Measurements from ENCODE around the gene SLC17A7. TPM values are rescaled to one million over a fixed set of nuclear protein-coding genes. Genes with fewer than 3 reads are reported as not detected.

The SLC17A7 gene
- total and polyA plus RNA-seq, 9 of the 15 experiments (the other 6 are each of a cell fraction or from before 2014, with no cell fraction given) = 1.1 to 15.7 (median 2.4) TPM

DNA sequence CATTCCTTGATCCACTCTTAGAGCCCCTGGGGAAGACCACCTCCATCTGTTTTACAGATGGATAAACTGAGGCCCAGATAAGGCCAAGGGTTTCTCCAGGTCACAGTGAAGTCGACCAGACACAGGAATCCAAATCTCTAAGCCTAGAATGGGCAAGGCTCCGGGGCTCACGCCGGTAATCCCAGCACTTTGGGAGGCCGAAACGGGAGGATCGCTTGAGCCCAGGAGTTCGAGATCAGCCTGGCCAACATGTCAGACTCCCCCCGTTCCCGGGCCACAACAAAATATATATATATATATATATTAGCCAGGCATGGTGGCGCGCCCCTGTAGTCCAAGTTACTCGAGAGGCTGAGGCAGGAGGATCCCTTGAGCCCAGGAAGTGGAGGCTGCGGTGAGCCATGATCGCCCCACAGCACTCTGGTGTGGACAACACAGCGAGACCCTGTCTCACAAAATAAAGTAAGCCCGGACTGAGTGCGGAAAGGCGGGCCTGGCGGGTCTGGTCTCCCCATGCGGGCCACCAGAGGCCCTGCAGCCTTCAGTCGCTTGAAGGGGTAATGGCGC, 45.5 kb upstream of the SLC17A7 start (continued):
- TF ChIP-seq, protein P1, sequence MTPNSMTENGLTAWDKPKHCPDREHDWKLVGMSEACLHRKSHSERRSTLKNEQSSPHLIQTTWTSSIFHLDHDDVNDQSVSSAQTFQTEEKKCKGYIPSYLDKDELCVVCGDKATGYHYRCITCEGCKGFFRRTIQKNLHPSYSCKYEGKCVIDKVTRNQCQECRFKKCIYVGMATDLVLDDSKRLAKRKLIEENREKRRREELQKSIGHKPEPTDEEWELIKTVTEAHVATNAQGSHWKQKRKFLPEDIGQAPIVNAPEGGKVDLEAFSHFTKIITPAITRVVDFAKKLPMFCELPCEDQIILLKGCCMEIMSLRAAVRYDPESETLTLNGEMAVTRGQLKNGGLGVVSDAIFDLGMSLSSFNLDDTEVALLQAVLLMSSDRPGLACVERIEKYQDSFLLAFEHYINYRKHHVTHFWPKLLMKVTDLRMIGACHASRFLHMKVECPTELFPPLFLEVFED (CRISPR knock-in tag; conservative IDR thresholded peaks at IDR 0.05) = no peak
- no peak for TF ChIP-seq RBM15 (IDR thresholded peaks at IDR 0.05; ENCODE audit: insufficient read depth, low read length)
- TF ChIP-seq NCOA6 (IDR thresholded peaks at IDR 0.05) = no peak
- TF ChIP-seq ZNF445 (CRISPR knock-in tag; IDR thresholded peaks at IDR 0.05; ENCODE audit: low read depth) = peak; percentile 67; the same call in 1 of the 2 replicates
- TF ChIP-seq SMC3 (conservative IDR thresholded peaks at IDR 0.05; ENCODE audit: insufficient read depth, low read depth, low read length) = no peak
- TF ChIP-seq MIER1 (IDR thresholded peaks at IDR 0.05; ENCODE audit: low read depth) = no peak
- peak; percentile 97 for TF ChIP-seq ZNF121 (CRISPR knock-in tag; conservative IDR thresholded peaks at IDR 0.05)
- no peak for TF ChIP-seq PYGO2 (tag; IDR thresholded peaks at IDR 0.05)
- no peak for TF ChIP-seq HDAC3 (IDR thresholded peaks at IDR 0.05; ENCODE audit: borderline replicate concordance, partially characterized antibody)
- TF ChIP-seq MCM5 (IDR thresholded peaks at IDR 0.05; ENCODE audit: low read depth) = no peak
- TF ChIP-seq, protein P2, sequence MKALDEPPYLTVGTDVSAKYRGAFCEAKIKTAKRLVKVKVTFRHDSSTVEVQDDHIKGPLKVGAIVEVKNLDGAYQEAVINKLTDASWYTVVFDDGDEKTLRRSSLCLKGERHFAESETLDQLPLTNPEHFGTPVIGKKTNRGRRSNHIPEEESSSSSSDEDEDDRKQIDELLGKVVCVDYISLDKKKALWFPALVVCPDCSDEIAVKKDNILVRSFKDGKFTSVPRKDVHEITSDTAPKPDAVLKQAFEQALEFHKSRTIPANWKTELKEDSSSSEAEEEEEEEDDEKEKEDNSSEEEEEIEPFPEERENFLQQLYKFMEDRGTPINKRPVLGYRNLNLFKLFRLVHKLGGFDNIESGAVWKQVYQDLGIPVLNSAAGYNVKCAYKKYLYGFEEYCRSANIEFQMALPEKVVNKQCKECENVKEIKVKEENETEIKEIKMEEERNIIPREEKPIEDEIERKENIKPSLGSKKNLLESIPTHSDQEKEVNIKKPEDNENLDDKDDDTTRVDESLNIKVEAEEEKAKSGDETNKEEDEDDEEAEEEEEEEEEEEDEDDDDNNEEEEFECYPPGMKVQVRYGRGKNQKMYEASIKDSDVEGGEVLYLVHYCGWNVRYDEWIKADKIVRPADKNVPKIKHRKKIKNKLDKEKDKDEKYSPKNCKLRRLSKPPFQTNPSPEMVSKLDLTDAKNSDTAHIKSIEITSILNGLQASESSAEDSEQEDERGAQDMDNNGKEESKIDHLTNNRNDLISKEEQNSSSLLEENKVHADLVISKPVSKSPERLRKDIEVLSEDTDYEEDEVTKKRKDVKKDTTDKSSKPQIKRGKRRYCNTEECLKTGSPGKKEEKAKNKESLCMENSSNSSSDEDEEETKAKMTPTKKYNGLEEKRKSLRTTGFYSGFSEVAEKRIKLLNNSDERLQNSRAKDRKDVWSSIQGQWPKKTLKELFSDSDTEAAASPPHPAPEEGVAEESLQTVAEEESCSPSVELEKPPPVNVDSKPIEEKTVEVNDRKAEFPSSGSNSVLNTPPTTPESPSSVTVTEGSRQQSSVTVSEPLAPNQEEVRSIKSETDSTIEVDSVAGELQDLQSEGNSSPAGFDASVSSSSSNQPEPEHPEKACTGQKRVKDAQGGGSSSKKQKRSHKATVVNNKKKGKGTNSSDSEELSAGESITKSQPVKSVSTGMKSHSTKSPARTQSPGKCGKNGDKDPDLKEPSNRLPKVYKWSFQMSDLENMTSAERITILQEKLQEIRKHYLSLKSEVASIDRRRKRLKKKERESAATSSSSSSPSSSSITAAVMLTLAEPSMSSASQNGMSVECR (CRISPR knock-in tag; IDR thresholded peaks at IDR 0.05) = 0 out of 2 replicates have a peak, but pooled peaks have one; percentile 9
- peak; percentile 55 for TF ChIP-seq PHF20 (IDR thresholded peaks at IDR 0.05; ENCODE audit: partially characterized antibody)
- no peak for TF ChIP-seq TEAD2 (tag; IDR thresholded peaks at IDR 0.05)
- TF ChIP-seq BRCA1 (IDR thresholded peaks at IDR 0.05) = no peak
- no peak for TF ChIP-seq BRCA1 (CRISPR knock-in tag; IDR thresholded peaks at IDR 0.05)
- TF ChIP-seq ZEB2 (IDR thresholded peaks at IDR 0.05) = no peak
- TF ChIP-seq FOXA1 (IDR thresholded peaks at IDR 0.05; ENCODE audit: borderline replicate concordance) = no peak
- no peak for TF ChIP-seq SRSF1 (IDR thresholded peaks at IDR 0.05; ENCODE audit: low read depth, low read length)
- TF ChIP-seq POLR2G (IDR thresholded peaks at IDR 0.05; ENCODE audit: low read depth, low read length) = no peak
- TF ChIP-seq, protein P3, sequence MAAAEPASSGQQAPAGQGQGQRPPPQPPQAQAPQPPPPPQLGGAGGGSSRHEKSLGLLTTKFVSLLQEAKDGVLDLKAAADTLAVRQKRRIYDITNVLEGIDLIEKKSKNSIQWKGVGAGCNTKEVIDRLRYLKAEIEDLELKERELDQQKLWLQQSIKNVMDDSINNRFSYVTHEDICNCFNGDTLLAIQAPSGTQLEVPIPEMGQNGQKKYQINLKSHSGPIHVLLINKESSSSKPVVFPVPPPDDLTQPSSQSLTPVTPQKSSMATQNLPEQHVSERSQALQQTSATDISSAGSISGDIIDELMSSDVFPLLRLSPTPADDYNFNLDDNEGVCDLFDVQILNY (CRISPR knock-in tag; IDR thresholded peaks at IDR 0.05) = no peak
- TF ChIP-seq, protein P4, sequence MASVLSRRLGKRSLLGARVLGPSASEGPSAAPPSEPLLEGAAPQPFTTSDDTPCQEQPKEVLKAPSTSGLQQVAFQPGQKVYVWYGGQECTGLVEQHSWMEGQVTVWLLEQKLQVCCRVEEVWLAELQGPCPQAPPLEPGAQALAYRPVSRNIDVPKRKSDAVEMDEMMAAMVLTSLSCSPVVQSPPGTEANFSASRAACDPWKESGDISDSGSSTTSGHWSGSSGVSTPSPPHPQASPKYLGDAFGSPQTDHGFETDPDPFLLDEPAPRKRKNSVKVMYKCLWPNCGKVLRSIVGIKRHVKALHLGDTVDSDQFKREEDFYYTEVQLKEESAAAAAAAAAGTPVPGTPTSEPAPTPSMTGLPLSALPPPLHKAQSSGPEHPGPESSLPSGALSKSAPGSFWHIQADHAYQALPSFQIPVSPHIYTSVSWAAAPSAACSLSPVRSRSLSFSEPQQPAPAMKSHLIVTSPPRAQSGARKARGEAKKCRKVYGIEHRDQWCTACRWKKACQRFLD (CRISPR knock-in tag; IDR thresholded peaks at IDR 0.05) = no peak
- TF ChIP-seq NR2F6 (CRISPR knock-in tag; IDR thresholded peaks at IDR 0.05) = no peak
- no peak for TF ChIP-seq GABPB1 (CRISPR knock-in tag; IDR thresholded peaks at IDR 0.05)
